ENCODE data around the gene ABLIM1.

DNA sequence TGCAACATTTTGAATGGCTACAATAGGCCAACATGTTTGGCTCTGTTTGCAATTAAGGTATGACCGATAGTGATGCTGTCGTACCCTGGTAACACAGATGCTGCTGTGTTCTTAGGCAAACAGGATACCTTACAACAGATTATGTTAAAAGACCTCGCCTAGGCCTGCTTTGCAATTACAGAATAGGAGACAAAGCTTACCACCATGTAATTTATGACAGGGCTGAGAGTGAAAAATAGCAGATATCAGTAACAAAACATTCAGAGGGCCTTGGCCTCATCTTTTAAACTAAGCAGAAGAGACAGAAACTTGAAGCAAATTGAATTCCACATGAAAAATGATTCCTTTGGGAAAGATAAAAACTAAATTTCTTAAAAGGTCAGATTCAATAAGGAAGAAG is 29.4 kb upstream of the ABLIM1 start:
- TF ChIP-seq EP300 (IDR thresholded peaks at IDR 0.05; ENCODE audit: low read depth) (no peak), POLR2A (IDR thresholded peaks at IDR 0.05) (no peak)
- TF ChIP-seq, protein P1, sequence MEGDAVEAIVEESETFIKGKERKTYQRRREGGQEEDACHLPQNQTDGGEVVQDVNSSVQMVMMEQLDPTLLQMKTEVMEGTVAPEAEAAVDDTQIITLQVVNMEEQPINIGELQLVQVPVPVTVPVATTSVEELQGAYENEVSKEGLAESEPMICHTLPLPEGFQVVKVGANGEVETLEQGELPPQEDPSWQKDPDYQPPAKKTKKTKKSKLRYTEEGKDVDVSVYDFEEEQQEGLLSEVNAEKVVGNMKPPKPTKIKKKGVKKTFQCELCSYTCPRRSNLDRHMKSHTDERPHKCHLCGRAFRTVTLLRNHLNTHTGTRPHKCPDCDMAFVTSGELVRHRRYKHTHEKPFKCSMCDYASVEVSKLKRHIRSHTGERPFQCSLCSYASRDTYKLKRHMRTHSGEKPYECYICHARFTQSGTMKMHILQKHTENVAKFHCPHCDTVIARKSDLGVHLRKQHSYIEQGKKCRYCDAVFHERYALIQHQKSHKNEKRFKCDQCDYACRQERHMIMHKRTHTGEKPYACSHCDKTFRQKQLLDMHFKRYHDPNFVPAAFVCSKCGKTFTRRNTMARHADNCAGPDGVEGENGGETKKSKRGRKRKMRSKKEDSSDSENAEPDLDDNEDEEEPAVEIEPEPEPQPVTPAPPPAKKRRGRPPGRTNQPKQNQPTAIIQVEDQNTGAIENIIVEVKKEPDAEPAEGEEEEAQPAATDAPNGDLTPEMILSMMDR (IDR thresholded peaks at IDR 0.05): no peak

Measured in transverse colon (tissue), 3 donors.